WI38 (cell line): ENCODE results near the gene FGF14.

ENCODE experiments used
- H3K4me3 ChIP-seq: 2 replicates; pipeline ENCODE4 v1.5.1; 2011; ENCODE audit warnings: low read depth, mild to moderate bottlenecking, control low read depth, low read length
- TF ChIP-seq, protein P1 (sequence below): IDR thresholded peaks from 2 replicates; pipeline ENCODE4 v1.5.1; 2012; ENCODE audit warnings: low read depth, mild to moderate bottlenecking, control low read depth, low read length

FGF14 gene

DNA sequence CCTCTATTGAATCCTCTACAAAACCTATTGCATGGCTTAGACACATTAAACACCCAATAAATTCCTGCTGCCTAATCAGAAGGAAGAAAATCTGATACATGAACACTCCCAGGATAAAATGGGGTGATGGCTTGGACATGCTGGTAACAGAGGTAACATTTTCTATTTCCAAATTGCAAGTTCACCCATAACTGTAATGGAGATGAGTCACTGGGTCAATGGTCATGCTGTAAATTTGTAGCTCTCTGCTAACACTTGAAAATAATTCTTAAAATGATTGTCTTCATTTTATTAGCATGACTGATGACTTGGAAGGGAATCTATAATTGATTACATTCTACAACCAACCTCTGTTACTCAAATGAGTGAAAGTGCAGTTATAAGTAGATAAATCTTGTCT lies 434.1 kb downstream of the FGF14 start:
- TF ChIP-seq, protein P1, sequence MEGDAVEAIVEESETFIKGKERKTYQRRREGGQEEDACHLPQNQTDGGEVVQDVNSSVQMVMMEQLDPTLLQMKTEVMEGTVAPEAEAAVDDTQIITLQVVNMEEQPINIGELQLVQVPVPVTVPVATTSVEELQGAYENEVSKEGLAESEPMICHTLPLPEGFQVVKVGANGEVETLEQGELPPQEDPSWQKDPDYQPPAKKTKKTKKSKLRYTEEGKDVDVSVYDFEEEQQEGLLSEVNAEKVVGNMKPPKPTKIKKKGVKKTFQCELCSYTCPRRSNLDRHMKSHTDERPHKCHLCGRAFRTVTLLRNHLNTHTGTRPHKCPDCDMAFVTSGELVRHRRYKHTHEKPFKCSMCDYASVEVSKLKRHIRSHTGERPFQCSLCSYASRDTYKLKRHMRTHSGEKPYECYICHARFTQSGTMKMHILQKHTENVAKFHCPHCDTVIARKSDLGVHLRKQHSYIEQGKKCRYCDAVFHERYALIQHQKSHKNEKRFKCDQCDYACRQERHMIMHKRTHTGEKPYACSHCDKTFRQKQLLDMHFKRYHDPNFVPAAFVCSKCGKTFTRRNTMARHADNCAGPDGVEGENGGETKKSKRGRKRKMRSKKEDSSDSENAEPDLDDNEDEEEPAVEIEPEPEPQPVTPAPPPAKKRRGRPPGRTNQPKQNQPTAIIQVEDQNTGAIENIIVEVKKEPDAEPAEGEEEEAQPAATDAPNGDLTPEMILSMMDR = no peak

DNA sequence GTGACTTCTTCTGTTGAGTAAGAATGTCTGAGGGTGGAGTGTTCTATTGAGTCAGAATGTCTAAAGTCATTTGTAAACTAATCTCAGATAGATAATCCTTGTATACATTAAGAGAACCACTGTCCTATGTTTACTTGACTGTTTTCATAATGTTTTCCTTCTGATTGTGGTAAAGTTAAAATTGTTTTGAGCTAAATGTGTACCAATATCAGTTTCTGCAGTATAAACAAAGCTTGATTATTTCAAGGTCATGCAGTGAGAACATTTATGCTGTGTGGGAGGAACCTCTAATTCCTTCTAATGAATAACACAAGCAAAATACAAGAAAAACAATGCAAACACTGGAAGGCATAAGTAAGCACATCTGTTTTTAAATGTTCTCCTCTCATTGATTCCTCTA lies 434.6 kb downstream of the FGF14 start:
- H3K4me3 ChIP-seq = no peak overlapping the region
- TF ChIP-seq, protein P1 = no peak

More for the DNA sequence above, 434.1 kb downstream of the FGF14 start:
- H3K4me3 ChIP-seq = no peak overlapping the region

DNA sequence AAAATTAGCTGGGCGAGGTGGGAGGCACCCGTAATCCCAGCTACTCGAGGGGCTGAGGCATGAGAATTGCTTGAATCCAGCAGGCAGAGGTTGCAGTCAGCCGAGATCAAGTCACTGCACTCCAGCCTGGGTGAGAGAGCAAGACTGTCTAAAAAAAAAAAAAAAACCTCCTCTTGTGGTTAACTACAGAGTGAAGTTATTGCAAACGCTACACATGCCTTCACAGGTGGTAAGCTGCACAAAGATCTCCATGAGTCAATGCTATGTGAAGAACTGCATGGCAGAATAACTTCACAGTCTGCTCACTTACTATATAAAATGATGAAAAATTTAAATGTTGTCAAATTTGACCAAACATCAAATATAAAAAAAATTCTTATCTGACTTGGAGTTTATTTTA lies 436.8 kb downstream of the FGF14 start:
- TF ChIP-seq, protein P1 = no peak
- H3K4me3 ChIP-seq = no peak overlapping the region

DNA sequence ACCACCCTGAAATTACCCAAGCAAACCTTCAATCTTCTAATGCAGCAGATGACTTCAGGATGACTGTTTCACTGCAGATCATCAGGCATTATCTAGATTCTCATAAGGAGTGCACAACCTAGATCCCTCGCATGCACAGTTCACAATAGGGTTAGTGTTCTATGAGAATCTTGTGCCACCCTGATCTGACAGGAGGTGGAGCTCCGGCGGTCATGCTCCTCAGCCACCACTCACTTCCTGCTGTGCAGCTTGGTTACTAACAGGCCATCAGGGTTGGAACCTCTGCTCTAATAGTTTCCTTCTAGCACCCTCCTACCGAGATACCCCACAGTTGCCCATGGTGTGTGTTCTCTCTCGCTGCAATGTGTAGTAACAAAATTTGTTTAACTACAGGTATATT lies 442.8 kb downstream of the FGF14 start:
- TF ChIP-seq, protein P1 = no peak
- no peak overlapping the region for H3K4me3 ChIP-seq

DNA sequence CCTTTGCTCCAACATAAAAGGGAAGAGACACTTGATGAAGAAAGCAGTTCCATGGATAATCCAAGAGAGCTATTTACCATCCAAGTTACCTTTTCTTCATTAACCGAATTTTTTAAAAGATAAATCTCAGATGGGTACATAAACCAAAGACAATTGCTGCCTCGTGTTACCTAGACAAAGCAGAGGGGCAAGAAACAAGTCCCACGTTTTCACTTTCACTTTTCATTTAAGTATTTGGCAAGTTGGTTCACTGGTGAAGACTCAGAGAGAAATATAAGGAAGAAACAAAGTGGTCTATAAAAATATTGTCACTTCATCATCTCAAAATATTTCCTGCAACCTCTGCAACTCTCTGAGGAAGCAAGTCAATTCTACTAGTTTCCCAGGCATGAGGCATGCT lies 446.1 kb downstream of the FGF14 start:
- TF ChIP-seq, protein P1 = no peak
- no peak overlapping the region for H3K4me3 ChIP-seq

DNA sequence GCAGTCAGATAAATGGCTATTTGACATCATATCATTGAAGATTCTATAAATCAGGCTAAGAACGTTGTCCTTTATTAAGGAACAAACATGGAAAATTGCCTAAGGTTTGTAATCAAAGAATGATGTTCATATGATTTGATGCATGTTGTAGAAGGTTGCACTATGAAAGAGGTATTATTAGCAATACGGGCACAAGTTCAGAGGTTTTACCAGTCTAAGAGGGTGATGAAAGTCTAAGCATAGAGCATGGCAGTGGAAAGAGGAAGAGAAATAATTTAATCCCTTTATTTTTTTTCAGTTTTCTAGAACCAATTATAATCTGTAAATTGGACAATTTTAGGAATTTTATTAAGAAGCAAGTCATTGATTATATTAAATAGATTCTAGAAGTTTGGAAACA lies 450.7 kb downstream of the FGF14 start:
- TF ChIP-seq, protein P1 = no peak
- H3K4me3 ChIP-seq = no peak overlapping the region

DNA sequence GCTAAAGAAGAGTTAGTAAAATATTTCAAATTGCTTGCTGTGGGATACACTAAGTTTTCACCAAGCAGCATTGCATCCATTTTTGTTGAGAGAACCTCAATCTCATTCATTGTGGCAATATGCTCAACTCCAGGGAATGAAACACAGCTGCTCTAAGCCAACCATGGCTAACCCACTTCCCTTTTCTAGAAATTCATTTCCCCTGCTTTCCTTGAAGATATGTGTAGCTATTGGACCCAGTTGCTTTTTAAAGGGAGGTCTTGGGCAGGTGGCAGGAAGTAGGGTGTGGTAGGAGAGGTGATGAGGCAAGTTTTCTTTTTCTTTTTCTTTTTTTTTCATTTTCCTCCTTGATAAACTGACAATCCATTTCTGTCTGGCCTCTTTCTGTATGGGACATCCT lies 452.2 kb downstream of the FGF14 start:
- H3K4me3 ChIP-seq = no peak overlapping the region
- TF ChIP-seq, protein P1 = no peak
